ENCODE measurements around the gene PCDHGA10. TPM values are rescaled to one million over a fixed set of nuclear protein-coding genes. Genes with fewer than 3 reads are reported as not detected.
A peak's percentile ranks its signal among the peaks of the same experiment; 100 is the strongest.
"Not testable (repeated sequence)": the region's sequence is repeated elsewhere in the genome, so short reads cannot be mapped to it uniquely, and the experiment has no call there.

PCDHGA10 gene
- total RNA-seq, 5 donors from 2014 or later (not counting 1 experiment from before 2014, with no cell fraction given): 0.10 to 0.53 (median 0.32) TPM

- Histone ChIP-seq H3K36me3 (ENCODE audit: control insufficient read depth in 2 of 2, extremely low read depth in 1 of 2, insufficient read depth in 1 of 2, low read length in 1 of 2) (no peaks in the 10 kb centered on the region), H3K4me3 (ENCODE audit: control insufficient read depth in 1 of 2, extremely low read depth in 1 of 2, low read length in 1 of 2) (no peak overlapping the region), H3K4me1 (ENCODE audit: control insufficient read depth in 1 of 2, extremely low read depth in 1 of 2, insufficient read depth in 2 of 2, low read length in 2 of 2) (peaks cover 0 to 11% of the 10 kb centered on the region in 2 experiments), H3K27me3 (replicated peaks in 1 of 2; ENCODE audit: control insufficient read depth in 2 of 2, extremely low read depth in 1 of 2, insufficient read depth in 2 of 2, low read length in 1 of 2) (peaks cover 20 to 60% of the 10 kb centered on the region in 2 experiments), H3K27ac (ENCODE audit: low read length) (no peak overlapping the region), H3K9me3 (peaks cover 4% of the 10 kb centered on the region)
- POLR2A ChIA-PET: no interaction called here
- Mint-ChIP-seq H3K27me3 (peaks cover 60 to 80% of the 10 kb centered on the region in 2 donors), H3K27ac (no peak overlapping the region), H3K36me3 (peaks cover 16% of the 10 kb centered on the region), H3K4me1 (peaks cover 21 to 28% (median 24%) of the 10 kb centered on the region in 3 donors), H3K9me3 (peaks cover 17 to 24% (median 19%) of the 10 kb centered on the region in 3 donors), H3K4me3 (no peak overlapping the region)
- CTCF ChIA-PET: interaction anchor here in 1 of 2 donors (1.0 kb wide), 1 partner anchor 152 kb away, joined by 4 read pairs; no protein-coding TSS in a partner anchor
- DNase-seq (no peak), ATAC-seq (replicated peaks in 1 of 4) (no peak)
- WGBS (ENCODE audit: insufficient coverage): 63% methylated on average over 2 of the region's 3 CpGs
These were observed 1.2 kb upstream of the PCDHGA10 start for GRCh38 chr5:141411575-141411974.

GRCh38 chr5:141413540-141414069, 818 bp downstream of the PCDHGA10 start:
- peak in 1 of 4 experiments; percentile 21 for ATAC-seq (replicated peaks in 1 of 4)
- peaks cover 21 to 62% of the 10 kb centered on the region in 2 experiments for H3K27me3 ChIP-seq (replicated peaks in 1 of 2; ENCODE audit: control insufficient read depth in 2 of 2, extremely low read depth in 1 of 2, insufficient read depth in 2 of 2, low read length in 1 of 2)
- H3K27ac Mint-ChIP-seq: peak overlapping the region in 1 of 2 donors; percentile 34
- no peak for DNase-seq
- peak overlapping the region; percentile 77 to 85 (median 78) for H3K4me3 Mint-ChIP-seq
- H3K27ac ChIP-seq (ENCODE audit: low read length): no peak overlapping the region
- H3K4me1 ChIP-seq (ENCODE audit: control insufficient read depth in 1 of 2, extremely low read depth in 1 of 2, insufficient read depth in 2 of 2, low read length in 2 of 2): peaks cover 0 to 18% of the 10 kb centered on the region in 2 experiments
- CTCF ChIA-PET: interaction anchor here (0.6 to 2.1 kb wide), 18 partner anchors 8 to 824 kb away, joined by 3 to 29 read pairs (median 5); partner anchors contain the start of genes PCDHGA11 (in 1 of the 2), PCDHGA12 (in 1 of the 2) and PCDHGB5 (in 1 of the 2)
- peaks cover 21% of the 10 kb centered on the region for H3K36me3 Mint-ChIP-seq
- peaks cover 20 to 25% (median 25%) of the 10 kb centered on the region in 3 donors for H3K9me3 Mint-ChIP-seq
- no peaks in the 10 kb centered on the region for H3K9me3 ChIP-seq
- peaks cover 60 to 80% of the 10 kb centered on the region in 2 donors for H3K27me3 Mint-ChIP-seq
- WGBS (ENCODE audit: insufficient coverage): 25% methylated on average over 21 of the region's 25 CpGs
- no peaks in the 10 kb centered on the region for H3K36me3 ChIP-seq (ENCODE audit: control insufficient read depth in 2 of 2, extremely low read depth in 1 of 2, insufficient read depth in 1 of 2, low read length in 1 of 2)
- H3K4me1 Mint-ChIP-seq: peaks cover 20 to 36% (median 23%) of the 10 kb centered on the region in 3 donors
- H3K4me3 ChIP-seq (ENCODE audit: control insufficient read depth in 1 of 2, extremely low read depth in 1 of 2, low read length in 1 of 2): peak overlapping the region; percentile 41 to 68
- POLR2A ChIA-PET: interaction anchor here in 1 of 2 donors (1.3 kb wide), 1 partner anchor 150 kb away, joined by 5 read pairs; no protein-coding TSS in a partner anchor

GRCh38 chr5:141414548-141415274, 1.9 kb downstream of the PCDHGA10 start:
- CTCF ChIA-PET: interaction anchor here (0.6 kb wide), 3 partner anchors 93 to 825 kb away, joined by 3 to 4 read pairs (median 3); no protein-coding TSS in a partner anchor
- peak overlapping the region in 1 of 3 donors; percentile 78 for H3K4me3 Mint-ChIP-seq
- H3K9me3 ChIP-seq: not testable (repeated sequence)

GRCh38 chr5:141415275-141415618, 2.5 kb downstream of the PCDHGA10 start:
- H3K27ac ChIP-seq (ENCODE audit: low read length); H3K9me3 ChIP-seq; H3K27ac Mint-ChIP-seq; ATAC-seq (replicated peaks in 1 of 4); H3K4me3 ChIP-seq (ENCODE audit: control insufficient read depth in 1 of 2, extremely low read depth in 1 of 2, low read length in 1 of 2); DNase-seq; POLR2A ChIA-PET; H3K36me3 ChIP-seq (ENCODE audit: control insufficient read depth in 2 of 2, extremely low read depth in 1 of 2, insufficient read depth in 1 of 2, low read length in 1 of 2): not testable (repeated sequence)
- CTCF ChIA-PET: interaction anchor here in 1 of 2 donors (0.6 kb wide), 1 partner anchor 12 kb away, joined by 3 read pairs; no protein-coding TSS in a partner anchor
- H3K36me3 Mint-ChIP-seq: peaks cover 18% of the 10 kb centered on the region
- WGBS (ENCODE audit: insufficient coverage): 12% methylated on average over 15 of the region's 24 CpGs
- H3K27me3 Mint-ChIP-seq: peaks cover 55 to 76% of the 10 kb centered on the region in 2 donors
- H3K4me3 Mint-ChIP-seq: peak overlapping the region in 1 of 3 donors; percentile 52
- Histone ChIP-seq H3K4me1 (ENCODE audit: control insufficient read depth in 1 of 2, extremely low read depth in 1 of 2, insufficient read depth in 2 of 2, low read length in 2 of 2) (peaks cover 0 to 18% of the 10 kb centered on the region in 2 experiments), H3K27me3 (replicated peaks in 1 of 2; ENCODE audit: control insufficient read depth in 2 of 2, extremely low read depth in 1 of 2, insufficient read depth in 2 of 2, low read length in 1 of 2) (peaks cover 26 to 62% of the 10 kb centered on the region in 2 experiments)
- H3K9me3 Mint-ChIP-seq: peaks cover 13 to 23% (median 21%) of the 10 kb centered on the region in 3 donors
- H3K4me1 Mint-ChIP-seq: peaks cover 20 to 36% (median 23%) of the 10 kb centered on the region in 3 donors

More at GRCh38 chr5:141414548-141415274, 1.9 kb downstream of the PCDHGA10 start:
- 38% methylated on average over 41 of the region's 46 CpGs for WGBS (ENCODE audit: insufficient coverage)
- H3K9me3 Mint-ChIP-seq: peaks cover 14 to 23% (median 22%) of the 10 kb centered on the region in 3 donors
- H3K27me3 Mint-ChIP-seq: peaks cover 55 to 77% of the 10 kb centered on the region in 2 donors
- H3K4me1 ChIP-seq (ENCODE audit: control insufficient read depth in 1 of 2, extremely low read depth in 1 of 2, insufficient read depth in 2 of 2, low read length in 2 of 2): peaks cover 0 to 18% of the 10 kb centered on the region in 2 experiments
- H3K4me1 Mint-ChIP-seq: peaks cover 20 to 36% (median 23%) of the 10 kb centered on the region in 3 donors
- H3K27me3 ChIP-seq (replicated peaks in 1 of 2; ENCODE audit: control insufficient read depth in 2 of 2, extremely low read depth in 1 of 2, insufficient read depth in 2 of 2, low read length in 1 of 2): peaks cover 27 to 64% of the 10 kb centered on the region in 2 experiments
- H3K36me3 Mint-ChIP-seq: peaks cover 20% of the 10 kb centered on the region
- ATAC-seq (replicated peaks in 1 of 4); H3K27ac ChIP-seq (ENCODE audit: low read length); H3K36me3 ChIP-seq (ENCODE audit: control insufficient read depth in 2 of 2, extremely low read depth in 1 of 2, insufficient read depth in 1 of 2, low read length in 1 of 2); DNase-seq; POLR2A ChIA-PET; H3K27ac Mint-ChIP-seq; H3K4me3 ChIP-seq (ENCODE audit: control insufficient read depth in 1 of 2, extremely low read depth in 1 of 2, low read length in 1 of 2): not testable (repeated sequence)

GRCh38 chr5:141417494-141418172, 4.8 kb downstream of the PCDHGA10 start, which contains the start of gene PCDHGB7:
Gene PCDHGB7, plus strand, starts transcription at chr5:141417677. Its CDS starts 183 bp downstream, at chr5:141417860.
- WGBS (ENCODE audit: insufficient coverage): 16% methylated on average over 37 of the region's 47 CpGs
- H3K36me3 Mint-ChIP-seq: peaks cover 24% of the 10 kb centered on the region

More at GRCh38 chr5:141417494-141418172, 4.8 kb downstream of the PCDHGA10 start, which contains the start of gene PCDHGB7:
- ChIA-PET POLR2A (interaction anchor here (0.6 kb wide), 2 partner anchors 116 to 186 kb away, joined by 3 to 7 read pairs; no protein-coding TSS in a partner anchor), CTCF (interaction anchor here in 1 of 2 donors (0.6 to 1.8 kb wide), 3 partner anchors 11 to 22 kb away, joined by 4 to 6 read pairs (median 6); no protein-coding TSS in a partner anchor)
- Mint-ChIP-seq H3K4me1 (peaks cover 23 to 40% (median 26%) of the 10 kb centered on the region in 3 donors), H3K9me3 (peaks cover 11 to 32% (median 31%) of the 10 kb centered on the region in 3 donors), H3K27ac (peak within 1 kb of the TSS in 1 of 2 donors; percentile 76), H3K4me3 (peak within 1 kb of the TSS in 2 of 3 donors; percentile 49 to 50), H3K27me3 (peaks cover 63 to 81% of the 10 kb centered on the region in 2 donors)
- DNase-seq: peak in 17 of 35 experiments; percentile 14 to 54 (median 24)
- peaks cover 32 to 68% of the 10 kb centered on the region in 2 experiments for H3K27me3 ChIP-seq (replicated peaks in 1 of 2; ENCODE audit: control insufficient read depth in 2 of 2, extremely low read depth in 1 of 2, insufficient read depth in 2 of 2, low read length in 1 of 2)
- H3K36me3 ChIP-seq (ENCODE audit: control insufficient read depth in 2 of 2, extremely low read depth in 1 of 2, insufficient read depth in 1 of 2, low read length in 1 of 2); H3K9me3 ChIP-seq; H3K27ac ChIP-seq (ENCODE audit: low read length): not testable (repeated sequence)
- H3K4me3 ChIP-seq (ENCODE audit: control insufficient read depth in 1 of 2, extremely low read depth in 1 of 2, low read length in 1 of 2): peak within 1 kb of the TSS; percentile 4 to 40
- ATAC-seq (replicated peaks in 1 of 4): peak in 3 of 4 experiments; percentile 50 to 56 (median 54)
- H3K4me1 ChIP-seq (ENCODE audit: control insufficient read depth in 1 of 2, extremely low read depth in 1 of 2, insufficient read depth in 2 of 2, low read length in 2 of 2): peaks cover 0 to 26% of the 10 kb centered on the region in 2 experiments
